HG02943 (cell line): ENCODE measurements around the gene TMTC2.

Experiments used
- ATAC-seq: cut with Tn5 transposase; IDR thresholded peaks from one replicate; pipeline ENCODE4 v1.9.1; 2021; ENCODE audit warnings: mild to moderate bottlenecking, low read depth, moderate library complexity; ENCODE audit not compliant: unreplicated experiment

TMTC2 gene

GRCh38 chr12:82981150-82981549, 294.4 kb downstream of the TMTC2 start:
- no peak for ATAC-seq

GRCh38 chr12:82994117-82994516, 307.4 kb downstream of the TMTC2 start:
- ATAC-seq = no peak

GRCh38 chr12:82996168-82996812, 309.6 kb downstream of the TMTC2 start:
- ATAC-seq = no peak

- no peak for ATAC-seq
Measured at GRCh38 chr12:82998509-82998908, 311.8 kb downstream of the TMTC2 start.

- no peak for ATAC-seq
Measured at GRCh38 chr12:83003026-83003425, 316.3 kb downstream of the TMTC2 start.

GRCh38 chr12:83005534-83006197, 319.0 kb downstream of the TMTC2 start:
- ATAC-seq = no peak

- no peak for ATAC-seq
Measured at GRCh38 chr12:83008703-83009102, 322.0 kb downstream of the TMTC2 start.

GRCh38 chr12:83010169-83010804, 323.6 kb downstream of the TMTC2 start:
- ATAC-seq = no peak

GRCh38 chr12:83015390-83016217, 328.9 kb downstream of the TMTC2 start:
- ATAC-seq = no peak

- no peak for ATAC-seq
Measured at GRCh38 chr12:83016218-83016835, 329.6 kb downstream of the TMTC2 start.

GRCh38 chr12:83016991-83017390, 330.3 kb downstream of the TMTC2 start:
- ATAC-seq = no peak

- ATAC-seq = no peak
Measured at GRCh38 chr12:83018088-83018487, 331.4 kb downstream of the TMTC2 start.

GRCh38 chr12:83027021-83027723, 340.5 kb downstream of the TMTC2 start:
- no peak for ATAC-seq

GRCh38 chr12:83031196-83031595, 344.5 kb downstream of the TMTC2 start:
- ATAC-seq = no peak

GRCh38 chr12:83036847-83037246, 350.1 kb downstream of the TMTC2 start:
- no peak for ATAC-seq

- no peak for ATAC-seq
Measured at GRCh38 chr12:83039413-83039812, 352.7 kb downstream of the TMTC2 start.

- ATAC-seq = no peak
Measured at GRCh38 chr12:83040339-83040738, 353.6 kb downstream of the TMTC2 start.

GRCh38 chr12:83040991-83041390, 354.3 kb downstream of the TMTC2 start:
- no peak for ATAC-seq

- ATAC-seq = no peak
Measured at GRCh38 chr12:83042441-83043200, 355.9 kb downstream of the TMTC2 start.
